Effector memory CD4-positive, alpha-beta T cell (primary cell): ENCODE data around the gene ARHGAP6.

ENCODE experiments used
- DNase-seq, 3 donors: peaks; one replicate each; pipeline ENCODE4 v3.0.0-alpha.2; 2020
- H3K27ac ChIP-seq: 2 replicates; pipeline ENCODE4 v1.7.0; 2013; ENCODE audit warnings: mild to moderate bottlenecking, low read length, moderate library complexity; ENCODE audit not compliant: insufficient read depth, poor library complexity, severe bottlenecking
- H3K27me3 ChIP-seq: replicated peaks from 2 replicates; pipeline ENCODE4 v1.7.0; 2013; ENCODE audit warnings: mild to moderate bottlenecking, low read length; ENCODE audit not compliant: insufficient read depth, control insufficient read depth, poor library complexity, severe bottlenecking
- H3K36me3 ChIP-seq: 2 replicates; pipeline ENCODE4 v1.7.0; 2013; ENCODE audit warnings: mild to moderate bottlenecking, low read length, moderate library complexity; ENCODE audit not compliant: control insufficient read depth, insufficient read depth
- H3K4me1 ChIP-seq: 2 replicates; pipeline ENCODE4 v1.7.0; 2013; ENCODE audit warnings: low read length, mild to moderate bottlenecking; ENCODE audit not compliant: control insufficient read depth, insufficient read depth, poor library complexity, severe bottlenecking
- H3K4me3 ChIP-seq: 2 replicates; pipeline ENCODE4 v1.7.0; 2013; ENCODE audit warnings: low read length, low read depth, mild to moderate bottlenecking; ENCODE audit not compliant: insufficient read depth, poor library complexity, severe bottlenecking
- H3K9me3 ChIP-seq: 2 replicates; pipeline ENCODE4 v1.7.0; 2013; ENCODE audit warnings: mild to moderate bottlenecking, low read length, moderate library complexity; ENCODE audit not compliant: control insufficient read depth

The ARHGAP6 gene

DNA sequence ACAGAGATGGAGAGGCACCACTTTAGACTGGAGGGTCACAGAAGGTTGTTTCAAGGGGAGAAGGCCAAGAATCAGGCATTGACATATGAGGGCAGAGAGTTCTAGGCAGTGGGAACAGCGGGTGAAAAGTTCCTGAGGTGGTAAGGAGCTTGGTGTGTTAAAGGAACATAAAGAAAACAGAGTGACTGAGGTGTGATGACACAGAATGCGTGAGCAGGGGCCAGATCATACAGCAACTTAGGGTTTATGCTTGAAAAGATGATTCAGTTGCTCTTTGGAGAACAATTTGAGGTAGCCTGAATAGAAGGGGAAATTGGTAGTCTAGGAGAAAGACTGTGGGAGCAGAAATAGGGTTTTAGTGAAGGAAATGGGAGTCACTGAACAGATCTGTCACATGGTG is 193.3 kb downstream of the ARHGAP6 start:
- Histone ChIP-seq H3K27ac (no peak overlapping the region), H3K9me3 (no peaks in the 10 kb centered on the region), H3K4me3 (no peak overlapping the region), H3K4me1 (no peaks in the 10 kb centered on the region), H3K36me3 (no peaks in the 10 kb centered on the region), H3K27me3 (no peaks in the 10 kb centered on the region)
- no peak for DNase-seq

DNA sequence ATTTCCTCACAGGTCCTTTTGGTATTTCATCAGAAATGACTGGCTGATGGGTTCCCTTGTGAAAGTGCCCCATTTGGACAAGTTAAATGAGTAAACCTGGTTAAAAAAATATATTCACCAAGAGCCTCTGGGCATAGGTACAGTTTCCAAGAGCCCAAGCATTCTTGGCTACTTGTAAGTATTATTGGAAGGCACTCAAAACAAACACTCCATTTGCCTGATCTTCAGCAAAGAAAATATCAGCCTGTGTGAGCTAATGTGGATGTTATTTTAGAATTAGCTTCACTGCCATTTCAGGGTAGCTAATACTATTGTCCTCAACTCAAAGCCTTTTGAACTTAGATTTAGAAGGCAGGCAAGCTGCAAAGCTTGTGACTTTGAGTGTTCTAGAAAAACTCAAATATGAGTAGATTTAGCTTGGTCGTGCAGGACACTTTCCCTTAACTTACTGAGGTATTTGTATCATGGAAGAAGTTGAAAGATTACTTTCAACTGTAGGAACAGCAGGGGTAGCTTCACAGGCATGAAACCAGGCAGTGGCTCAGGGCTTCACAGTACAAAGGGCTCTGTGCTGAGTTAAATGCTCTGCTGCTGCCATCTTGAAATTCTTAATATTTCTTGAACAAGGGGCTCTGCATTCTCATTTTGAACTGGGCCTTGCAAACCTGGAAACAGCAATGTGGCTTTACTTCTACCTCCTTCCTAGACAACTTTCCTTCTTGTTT is 195.3 kb downstream of the ARHGAP6 start:
- no peaks in the 10 kb centered on the region for H3K36me3 ChIP-seq
- no peak for DNase-seq
- no peaks in the 10 kb centered on the region for H3K4me1 ChIP-seq
- H3K27me3 ChIP-seq = no peaks in the 10 kb centered on the region
- no peak overlapping the region for H3K4me3 ChIP-seq
- H3K27ac ChIP-seq = no peak overlapping the region
- no peaks in the 10 kb centered on the region for H3K9me3 ChIP-seq

DNA sequence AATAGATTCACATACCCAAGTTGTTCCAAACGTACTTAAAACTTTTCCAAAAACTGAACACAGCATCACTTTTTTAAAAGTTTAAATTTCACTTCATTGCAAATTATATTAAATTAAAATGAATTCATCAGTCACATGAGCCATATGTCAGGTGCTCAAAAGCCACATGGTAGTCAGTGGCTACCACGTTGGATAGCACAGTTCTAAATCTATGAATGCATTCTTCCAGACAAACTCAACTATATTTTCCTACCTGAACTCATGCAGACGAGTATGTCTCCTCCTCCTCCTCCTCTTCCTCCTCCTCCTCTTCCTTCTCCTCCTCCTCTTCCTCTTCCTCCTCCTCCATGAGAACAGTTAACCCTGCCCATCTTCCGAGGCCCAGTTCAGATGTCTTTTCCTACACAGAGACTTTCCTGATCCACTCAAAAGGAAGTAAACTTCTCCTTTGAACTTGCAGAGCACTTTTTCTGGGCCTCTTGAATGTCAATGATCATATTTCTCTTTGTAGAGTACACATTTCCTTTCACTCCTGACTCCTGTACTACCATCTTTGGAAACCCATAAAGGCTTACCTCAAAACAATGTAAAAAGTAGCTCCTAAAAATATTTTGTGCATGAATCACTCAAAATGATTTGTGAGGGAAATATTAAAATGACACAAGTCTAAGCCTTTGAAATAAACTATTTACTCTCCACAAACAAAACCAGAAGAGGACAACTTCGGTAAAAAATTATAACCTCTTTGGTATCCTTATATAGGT is 199.9 kb downstream of the ARHGAP6 start:
- Histone ChIP-seq H3K4me1 (no peaks in the 10 kb centered on the region), H3K36me3 (no peaks in the 10 kb centered on the region), H3K27ac (no peak overlapping the region), H3K27me3 (no peaks in the 10 kb centered on the region), H3K4me3 (no peak overlapping the region), H3K9me3 (no peaks in the 10 kb centered on the region)
- no peak for DNase-seq

DNA sequence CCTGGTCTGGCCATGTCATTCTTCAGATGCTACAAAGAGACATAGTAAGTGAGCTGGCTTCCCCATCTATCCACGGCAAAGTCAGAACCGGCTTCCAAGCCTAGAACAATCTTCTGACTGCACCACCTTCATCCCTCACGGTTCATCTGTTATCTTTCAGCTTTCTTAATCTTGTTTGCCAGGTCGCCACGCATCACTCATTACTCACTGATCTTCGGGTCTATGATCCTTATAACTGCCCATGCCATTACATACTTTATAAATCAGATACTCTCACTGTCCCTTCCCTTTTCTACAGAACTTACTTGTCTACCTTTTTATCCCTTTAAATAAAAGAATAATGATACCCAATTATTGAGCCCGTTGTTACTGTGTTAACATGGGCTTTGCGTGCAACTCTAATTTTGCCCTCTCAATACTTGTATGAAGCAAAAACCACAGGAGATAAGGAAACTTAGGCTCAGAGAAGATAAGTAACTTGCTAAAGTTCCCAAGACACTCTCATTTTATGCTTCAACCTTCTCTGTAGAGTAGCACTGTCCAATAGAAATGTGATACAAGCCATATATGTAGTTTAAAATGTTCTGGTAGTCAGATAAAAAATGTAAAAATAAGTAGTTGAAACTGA is 200.8 kb downstream of the ARHGAP6 start:
- no peaks in the 10 kb centered on the region for H3K27me3 ChIP-seq
- DNase-seq = no peak

DNA sequence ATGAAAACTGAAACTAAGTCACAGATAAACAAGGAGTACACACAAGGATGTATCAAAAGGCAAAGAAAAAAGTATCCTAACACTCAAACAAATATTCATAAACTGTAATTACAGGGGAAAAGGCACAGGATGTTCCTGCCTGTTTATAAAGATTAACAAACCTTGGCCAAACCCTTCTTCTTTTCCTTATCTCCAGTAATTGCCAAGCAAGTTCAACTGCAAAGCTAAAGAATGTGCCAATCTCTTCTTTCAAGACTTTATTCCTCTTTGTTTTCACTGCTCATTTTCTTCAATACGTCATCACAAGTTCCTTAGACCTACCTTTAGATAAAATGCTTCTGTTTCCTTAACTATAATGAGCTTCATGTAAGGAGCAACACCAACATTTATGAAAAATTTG is 201.3 kb downstream of the ARHGAP6 start:
- no peaks in the 10 kb centered on the region for H3K27me3 ChIP-seq
- DNase-seq = no peak
- no peak overlapping the region for H3K27ac ChIP-seq
- H3K9me3 ChIP-seq = no peaks in the 10 kb centered on the region
- no peak overlapping the region for H3K4me3 ChIP-seq
- no peaks in the 10 kb centered on the region for H3K4me1 ChIP-seq
- no peaks in the 10 kb centered on the region for H3K36me3 ChIP-seq

More for the DNA sequence above, 200.8 kb downstream of the ARHGAP6 start:
- no peaks in the 10 kb centered on the region for H3K9me3 ChIP-seq
- no peaks in the 10 kb centered on the region for H3K36me3 ChIP-seq
- H3K4me1 ChIP-seq = no peaks in the 10 kb centered on the region
- H3K4me3 ChIP-seq = no peak overlapping the region
- no peak overlapping the region for H3K27ac ChIP-seq

DNA sequence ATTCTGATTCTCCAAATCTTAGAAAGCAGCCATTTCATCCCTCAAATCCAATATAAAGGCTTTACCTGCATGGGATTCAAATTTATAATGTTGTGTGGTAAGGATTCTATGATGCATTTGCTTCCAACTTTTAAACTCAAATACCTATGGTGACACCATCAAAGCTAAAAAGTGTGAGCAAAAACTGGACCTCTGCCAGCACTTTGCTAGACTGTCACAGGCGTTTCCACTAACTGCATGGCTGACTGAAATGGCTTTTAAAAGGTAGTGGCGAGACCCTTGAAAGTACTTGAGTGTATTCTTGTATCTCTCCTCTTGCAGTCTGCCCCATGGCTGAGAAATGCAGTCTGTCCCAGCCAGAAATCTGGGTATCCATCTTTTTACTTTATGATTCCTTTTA is 203.1 kb downstream of the ARHGAP6 start:
- no peak overlapping the region for H3K4me3 ChIP-seq
- H3K27ac ChIP-seq = no peak overlapping the region
- no peaks in the 10 kb centered on the region for H3K4me1 ChIP-seq
- no peaks in the 10 kb centered on the region for H3K9me3 ChIP-seq
- H3K36me3 ChIP-seq = no peaks in the 10 kb centered on the region
- H3K27me3 ChIP-seq = no peaks in the 10 kb centered on the region
- DNase-seq = no peak

DNA sequence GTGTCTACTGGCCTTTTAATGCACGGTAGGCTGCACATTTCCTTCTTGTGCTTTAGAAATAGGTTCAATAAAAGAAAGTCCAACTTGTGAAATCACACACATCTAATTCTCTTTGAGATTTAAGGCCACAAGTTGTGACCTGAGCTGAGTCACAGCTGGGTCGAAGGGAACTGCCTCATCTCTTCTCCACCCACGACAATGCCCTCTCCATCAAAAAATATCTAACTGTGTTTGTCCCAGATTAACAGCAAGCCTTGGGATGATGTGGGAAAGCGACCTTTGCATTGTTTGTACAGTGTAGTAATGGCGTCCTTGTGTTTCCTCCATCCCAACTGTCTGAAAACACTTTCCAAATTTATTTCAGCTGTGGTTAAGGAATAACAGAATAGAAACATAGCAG is 203.6 kb downstream of the ARHGAP6 start:
- Histone ChIP-seq H3K9me3 (no peaks in the 10 kb centered on the region), H3K27ac (no peak overlapping the region), H3K4me1 (no peaks in the 10 kb centered on the region), H3K27me3 (no peaks in the 10 kb centered on the region), H3K36me3 (no peaks in the 10 kb centered on the region), H3K4me3 (no peak overlapping the region)
- DNase-seq = no peak

DNA sequence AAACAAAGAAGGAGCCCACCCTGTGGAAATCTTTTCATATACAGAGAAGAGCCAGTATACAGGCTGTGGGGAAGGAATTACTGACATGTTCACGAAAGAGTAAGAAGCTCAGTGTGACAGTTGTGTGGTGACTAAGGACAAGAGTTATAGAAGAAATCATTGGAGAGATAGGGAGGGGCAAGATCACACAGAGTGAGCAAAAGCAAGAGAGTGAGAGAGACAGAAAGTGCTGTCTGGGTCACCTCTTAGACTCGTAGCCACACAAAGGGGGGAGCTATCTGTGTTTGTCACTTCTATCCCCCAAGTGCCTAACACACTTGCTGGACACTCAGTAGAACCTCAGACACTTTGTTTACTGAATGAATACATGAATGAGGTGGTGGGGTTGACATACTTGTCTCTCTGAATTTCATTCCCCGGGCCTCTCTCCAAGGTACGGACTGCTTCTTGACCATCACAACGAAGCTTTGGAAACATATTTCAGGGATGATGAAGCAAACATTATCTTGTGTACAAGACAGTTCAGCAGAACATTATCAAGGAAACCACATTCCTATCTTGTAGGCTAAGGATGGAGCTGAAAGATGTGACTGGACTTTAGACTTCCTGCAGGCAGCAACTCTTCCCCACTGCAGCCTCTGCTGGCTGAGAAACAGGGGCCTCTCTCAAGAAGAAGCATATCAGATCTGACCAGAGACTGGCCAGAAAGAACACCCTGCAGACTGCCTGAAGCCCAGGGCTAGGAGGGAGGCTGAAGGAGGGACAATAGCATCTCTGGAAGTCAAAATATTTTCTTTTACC is 204.3 kb downstream of the ARHGAP6 start:
- Histone ChIP-seq H3K36me3 (no peaks in the 10 kb centered on the region), H3K4me1 (no peaks in the 10 kb centered on the region), H3K9me3 (no peaks in the 10 kb centered on the region), H3K4me3 (no peak overlapping the region), H3K27ac (no peak overlapping the region), H3K27me3 (no peaks in the 10 kb centered on the region)
- DNase-seq = no peak

DNA sequence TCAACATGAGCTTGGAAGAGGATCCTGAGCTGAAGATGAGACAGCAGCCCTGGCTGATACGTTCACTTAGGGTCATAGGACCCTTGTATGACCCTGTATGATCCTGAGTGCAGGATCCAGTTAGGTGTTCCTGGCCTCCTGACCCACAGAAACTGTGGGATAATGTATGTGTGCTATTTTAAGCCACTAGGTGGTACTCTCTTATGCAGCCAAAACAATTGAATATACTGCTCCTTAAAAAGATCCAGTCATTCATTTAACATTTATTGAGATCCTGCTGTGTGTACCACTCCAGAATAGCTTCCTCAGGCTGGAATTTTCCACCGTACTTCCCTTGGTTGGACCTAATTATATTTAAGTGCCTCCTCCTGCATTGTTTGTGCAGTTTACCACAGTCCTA is 205.4 kb downstream of the ARHGAP6 start:
- H3K9me3 ChIP-seq = no peaks in the 10 kb centered on the region
- DNase-seq = no peak
- no peaks in the 10 kb centered on the region for H3K4me1 ChIP-seq
- H3K27me3 ChIP-seq = no peaks in the 10 kb centered on the region
- H3K36me3 ChIP-seq = no peaks in the 10 kb centered on the region
- no peak overlapping the region for H3K27ac ChIP-seq
- no peak overlapping the region for H3K4me3 ChIP-seq
